GM19023 (cell line): ENCODE measurements around the gene EID1.

ENCODE experiments used
- ATAC-seq: cut with Tn5 transposase; IDR thresholded peaks from one replicate; pipeline ENCODE4 v1.9.1; 2021; ENCODE audit warnings: mild to moderate bottlenecking, moderate library complexity; ENCODE audit not compliant: unreplicated experiment

EID1 gene

DNA sequence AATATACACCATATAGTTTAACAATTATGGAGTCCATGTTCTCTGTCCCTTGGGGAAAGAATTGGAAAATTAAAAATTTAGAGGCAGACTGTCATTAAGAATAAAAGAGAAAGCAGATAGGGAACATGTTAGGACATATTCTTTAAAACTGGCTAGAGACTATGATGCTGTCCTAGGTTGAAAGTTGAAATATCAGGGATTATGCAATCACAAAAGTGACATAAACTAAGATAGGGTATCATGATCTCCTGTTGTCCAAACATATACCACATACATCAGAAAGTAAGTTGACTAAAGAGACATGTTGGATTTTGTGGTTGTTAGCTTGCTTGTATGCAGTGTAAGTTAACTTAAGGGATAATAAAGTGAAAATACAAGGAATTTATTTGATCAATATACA is 9.9 kb upstream of the EID1 start:
- ATAC-seq: no peak

- no peak for ATAC-seq
These were observed 9.4 kb upstream of the EID1 start for GRCh38 chr15:48868536-48868935.

DNA sequence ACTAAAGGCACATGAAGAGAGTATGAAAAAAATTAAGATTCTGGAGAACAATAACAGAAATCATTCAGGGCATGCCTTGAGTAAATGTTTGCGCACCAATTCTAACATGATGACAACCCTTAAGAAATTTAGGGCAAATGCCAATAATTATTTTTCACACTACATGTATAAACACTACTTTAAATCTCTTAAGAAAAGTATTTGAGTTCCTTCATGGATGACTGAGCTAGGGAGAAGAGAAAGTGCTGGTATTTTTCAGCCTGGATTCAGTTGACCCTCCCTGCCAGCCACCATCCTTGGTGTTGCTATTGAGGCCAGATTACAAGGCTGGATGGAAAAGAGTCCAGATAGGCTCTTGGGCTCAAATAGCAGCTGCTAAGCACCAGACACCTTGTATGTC is 8.0 kb upstream of the EID1 start:
- no peak for ATAC-seq

GRCh38 chr15:48871542-48871941 is 6.4 kb upstream of the EID1 start:
- no peak for ATAC-seq

DNA sequence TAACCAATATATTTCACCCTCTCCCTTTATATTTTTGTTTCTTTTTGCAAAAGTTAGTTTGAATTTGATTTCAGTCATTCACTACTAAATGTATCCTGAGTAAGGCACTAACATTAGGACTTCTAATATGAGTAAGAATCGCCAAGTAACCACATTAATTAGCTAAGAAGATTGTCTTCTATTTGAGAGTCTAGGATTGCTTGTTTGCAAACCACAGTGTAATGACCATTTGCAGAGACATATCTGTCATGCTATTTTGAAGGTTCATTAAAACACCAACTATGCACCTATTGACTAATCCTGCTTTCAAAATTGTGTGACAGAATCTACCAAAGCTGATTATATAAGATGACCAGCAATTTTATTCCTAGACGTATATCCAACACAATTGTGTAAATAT is 5.3 kb upstream of the EID1 start:
- ATAC-seq: no peak

- ATAC-seq: no peak
These were observed 2.5 kb upstream of the EID1 start for GRCh38 chr15:48875241-48875960.

- ATAC-seq: no peak
These were observed 1.9 kb upstream of the EID1 start for GRCh38 chr15:48876057-48876456.

DNA sequence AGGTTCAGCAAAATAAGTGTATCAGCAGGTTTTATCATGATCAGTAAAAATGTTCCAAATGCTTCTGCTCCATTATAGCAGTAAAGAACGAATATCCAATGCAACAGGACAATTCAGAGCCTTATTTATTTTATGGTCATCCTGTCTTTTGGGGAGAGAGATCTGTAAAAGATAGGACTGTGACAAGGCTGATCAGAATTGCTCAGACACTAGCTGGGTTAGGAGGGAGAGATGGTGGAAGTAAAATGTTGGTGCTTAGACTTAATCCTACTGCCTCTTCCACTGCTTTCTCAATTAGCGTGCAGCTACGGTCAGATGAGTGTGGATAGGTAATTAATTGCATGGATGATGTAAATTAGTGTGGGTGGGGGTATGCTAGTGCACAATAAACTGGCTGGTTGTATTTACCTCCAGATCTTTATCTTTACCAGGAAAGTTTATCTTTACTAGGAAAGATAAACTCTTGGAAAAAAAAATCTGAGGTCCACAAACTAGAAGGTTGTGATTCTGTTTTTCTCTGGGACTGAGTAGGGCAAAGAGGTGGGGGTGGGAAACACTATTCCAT is 2.2 kb downstream of the EID1 start:
- no peak for ATAC-seq

DNA sequence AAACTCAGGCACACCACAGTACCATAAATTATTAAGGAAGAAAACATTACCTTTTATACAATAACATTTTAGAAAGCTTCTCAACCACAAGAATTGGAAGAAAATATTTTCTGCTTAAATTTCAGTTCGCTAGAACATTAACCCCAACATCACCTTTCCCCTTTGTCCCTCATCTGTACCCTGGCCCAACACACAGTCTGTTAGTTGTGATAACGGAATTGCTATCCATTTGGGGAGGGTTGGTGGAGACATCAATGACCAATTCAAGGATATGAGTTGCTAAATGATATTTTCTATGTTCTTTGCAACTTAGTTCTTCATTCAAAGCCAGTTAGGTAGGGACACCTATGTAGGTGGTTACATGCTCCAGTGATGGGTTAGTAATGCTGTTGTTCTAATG is 5.8 kb downstream of the EID1 start:
- ATAC-seq: no peak

GRCh38 chr15:48887144-48887543 is 9.2 kb downstream of the EID1 start:
- no peak for ATAC-seq

GRCh38 chr15:48888191-48888590 is 10.3 kb downstream of the EID1 start:
- no peak for ATAC-seq

DNA sequence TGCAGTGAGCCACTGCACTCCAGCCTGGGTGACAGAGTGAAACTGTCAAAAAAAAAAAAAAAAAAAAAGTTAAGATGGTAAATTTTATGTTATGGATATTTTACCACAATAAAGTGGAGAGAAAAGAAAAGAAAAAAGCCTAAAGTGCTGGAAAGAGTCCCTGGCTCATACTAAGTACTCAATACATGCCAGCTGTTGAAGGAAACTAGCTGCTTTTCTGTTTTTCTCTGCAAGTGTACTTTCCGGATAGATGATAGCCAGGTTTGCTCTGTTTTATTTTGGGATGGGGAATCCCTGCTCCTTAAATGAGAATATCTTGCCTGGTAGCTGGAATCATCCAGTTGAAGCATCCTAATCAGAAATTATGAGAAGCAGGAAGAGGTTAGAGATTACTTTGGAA is 10.9 kb downstream of the EID1 start:
- no peak for ATAC-seq

GRCh38 chr15:48889925-48890324 is 12.0 kb downstream of the EID1 start:
- ATAC-seq: no peak

- ATAC-seq: no peak
These were observed 12.5 kb downstream of the EID1 start for GRCh38 chr15:48890375-48890972.

DNA sequence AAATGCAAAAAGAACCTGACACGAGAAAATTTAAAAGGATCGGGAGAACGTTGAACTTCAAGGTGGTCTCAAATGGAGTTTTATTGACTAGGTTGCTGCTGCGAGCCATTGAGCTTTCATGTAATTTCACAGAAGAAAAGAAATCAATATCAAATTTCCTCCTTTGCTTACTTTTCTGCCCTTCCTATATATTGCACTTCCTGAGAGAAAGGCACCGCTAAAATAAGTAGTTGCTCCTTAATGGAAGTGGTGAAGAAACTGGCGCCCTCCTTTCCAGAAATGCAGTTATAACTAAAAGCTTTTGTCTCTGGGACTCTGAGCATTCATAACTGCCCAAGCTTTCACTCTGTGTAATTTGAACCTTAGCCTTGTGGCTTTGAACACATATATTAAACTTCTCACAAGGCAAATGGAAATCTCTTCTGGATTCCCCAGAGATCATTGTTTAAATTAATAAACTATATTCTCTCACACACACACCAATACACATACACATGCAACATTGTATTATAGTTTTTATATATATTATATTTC is 13.4 kb downstream of the EID1 start:
- ATAC-seq: no peak

DNA sequence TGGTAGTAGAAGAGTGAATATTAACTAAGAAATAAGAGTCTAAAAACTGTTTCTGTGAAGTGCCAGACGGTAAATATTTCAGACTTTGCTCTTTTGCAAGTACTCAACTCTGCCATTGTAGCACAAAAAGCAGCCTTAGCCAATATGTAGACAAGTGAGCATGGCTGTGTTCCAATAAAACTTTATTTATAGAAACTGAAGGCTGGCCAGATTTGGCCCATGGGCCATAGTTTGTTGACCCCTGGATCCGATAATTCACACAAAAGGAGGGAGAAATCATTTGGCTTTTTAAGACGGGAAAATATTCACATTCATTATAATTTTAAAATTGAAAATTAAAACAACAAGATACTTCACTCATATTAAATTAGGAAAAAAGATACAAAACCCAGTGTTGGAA is 15.4 kb downstream of the EID1 start:
- ATAC-seq: no peak

GRCh38 chr15:48896869-48897814 is 19.2 kb downstream of the EID1 start:
- peak; percentile 48 for ATAC-seq

DNA sequence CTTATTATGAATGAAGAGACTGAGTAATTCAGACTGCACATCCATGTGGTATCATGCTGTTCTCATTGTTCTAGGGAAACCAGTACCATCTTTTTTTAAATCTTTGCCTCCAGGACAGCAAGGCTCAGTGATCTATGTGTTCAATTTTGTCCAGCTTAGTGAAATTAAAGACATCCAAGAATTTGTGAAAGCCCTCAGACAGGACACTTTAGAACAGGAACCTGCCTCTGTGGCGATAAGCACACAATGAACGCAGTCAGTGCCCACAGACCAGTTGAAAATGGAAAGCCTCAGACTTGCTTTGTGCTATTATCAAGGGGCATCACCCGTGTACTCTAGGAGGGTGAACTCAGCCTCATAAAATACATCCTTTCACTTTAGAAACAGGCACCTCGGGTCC is 20.1 kb downstream of the EID1 start:
- ATAC-seq: no peak

DNA sequence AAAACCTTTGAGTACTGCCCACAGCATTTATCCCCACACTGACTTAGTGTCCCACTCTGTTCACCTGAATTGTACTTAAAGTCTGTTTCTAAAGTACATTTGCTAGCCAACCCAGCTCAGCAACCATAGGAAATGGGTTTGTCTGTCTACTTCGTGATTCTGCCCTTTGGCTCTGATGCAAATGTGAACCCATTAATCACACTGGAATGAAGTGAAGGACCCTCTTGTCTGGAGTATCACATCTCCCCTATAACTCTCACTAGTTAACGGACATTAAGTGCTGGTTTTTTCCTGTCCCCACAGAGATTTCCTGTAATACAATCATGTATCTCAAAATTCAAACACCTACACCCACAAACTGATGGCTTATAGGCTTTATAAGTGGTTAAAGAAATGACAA is 20.5 kb downstream of the EID1 start:
- no peak for ATAC-seq

GRCh38 chr15:48899793-48900192 is 21.9 kb downstream of the EID1 start:
- no peak for ATAC-seq

GRCh38 chr15:48904758-48905157 is 26.8 kb downstream of the EID1 start:
- no peak for ATAC-seq
